ENCODE measurements around the gene USP15. TPM values are rescaled to one million over a fixed set of nuclear protein-coding genes. Genes with fewer than 3 reads are reported as not detected.

The USP15 gene
- total RNA-seq, 4 donors from 2014 or later, result 74.6 to 168 (median 108) TPM

GRCh38 chr12:62382526-62382925 is 122.3 kb downstream of the USP15 start:
- no peak overlapping the region for H3K4me3 ChIP-seq
- no peaks in the 10 kb centered on the region for H3K4me1 ChIP-seq
- H3K27me3 ChIP-seq, result no peaks in the 10 kb centered on the region
- H3K36me3 ChIP-seq, result peaks cover 0 to 14% (median 0%) of the 10 kb centered on the region in 3 donors
- TF ChIP-seq CTCF (IDR thresholded peaks at IDR 0.05) (no peak), POLR2A (IDR thresholded peaks at IDR 0.05) (no peak)
- no peaks in the 10 kb centered on the region for H3K9me3 ChIP-seq
- H3K27ac ChIP-seq, result no peak overlapping the region
- DNase-seq, result no peak

GRCh38 chr12:62396750-62397149 is 136.5 kb downstream of the USP15 start:
- TF ChIP-seq POLR2A (IDR thresholded peaks at IDR 0.05) (no peak), CTCF (IDR thresholded peaks at IDR 0.05) (no peak)
- DNase-seq, result no peak
- H3K4me1 ChIP-seq, result no peaks in the 10 kb centered on the region
- H3K27ac ChIP-seq, result no peak overlapping the region
- H3K27me3 ChIP-seq, result no peaks in the 10 kb centered on the region
- no peak overlapping the region for H3K4me3 ChIP-seq
- no peaks in the 10 kb centered on the region for H3K9me3 ChIP-seq
- peaks cover 0 to 90% (median 3%) of the 10 kb centered on the region in 3 donors for H3K36me3 ChIP-seq

DNA sequence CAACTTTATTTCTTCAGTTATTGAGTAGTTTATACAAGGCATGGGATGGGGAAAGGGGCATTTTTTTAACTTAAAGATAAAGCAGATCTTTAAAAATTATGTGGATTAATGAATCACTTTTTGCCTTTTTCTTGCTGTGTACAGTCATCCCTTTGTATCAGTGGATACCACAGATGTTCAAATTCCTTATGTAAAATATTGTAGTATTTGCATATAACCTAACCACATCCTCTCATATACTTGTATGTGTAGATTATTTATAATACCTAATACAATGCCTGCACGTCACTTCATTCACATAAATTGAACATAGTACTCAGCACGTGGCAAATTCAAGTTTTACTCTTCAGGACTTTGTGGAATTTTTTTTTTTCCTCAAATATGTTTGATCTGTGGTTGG is 139.9 kb downstream of the USP15 start:
- DNase-seq, result no peak
- TF ChIP-seq CTCF (IDR thresholded peaks at IDR 0.05), result no peak
- TF ChIP-seq POLR2A (IDR thresholded peaks at IDR 0.05), result no peak
- Histone ChIP-seq H3K4me3 (no peak overlapping the region), H3K27ac (no peak overlapping the region), H3K9me3 (no peaks in the 10 kb centered on the region), H3K4me1 (no peaks in the 10 kb centered on the region), H3K27me3 (no peaks in the 10 kb centered on the region), H3K36me3 (peaks cover 0 to 69% (median 0%) of the 10 kb centered on the region in 3 donors)

- Histone ChIP-seq H3K4me1 (no peaks in the 10 kb centered on the region), H3K27ac (no peak overlapping the region), H3K36me3 (peaks cover 0 to 54% (median 0%) of the 10 kb centered on the region in 3 donors), H3K4me3 (no peak overlapping the region), H3K9me3 (no peaks in the 10 kb centered on the region), H3K27me3 (no peaks in the 10 kb centered on the region)
- TF ChIP-seq POLR2A (IDR thresholded peaks at IDR 0.05), result no peak
- DNase-seq, result no peak
Observed at GRCh38 chr12:62401631-62402030, 141.4 kb downstream of the USP15 start.

- no peak for TF ChIP-seq CTCF (IDR thresholded peaks at IDR 0.05)
- TF ChIP-seq POLR2A (IDR thresholded peaks at IDR 0.05), result no peak
- Histone ChIP-seq H3K4me3 (no peak overlapping the region), H3K27ac (no peak overlapping the region), H3K27me3 (no peaks in the 10 kb centered on the region), H3K4me1 (no peaks in the 10 kb centered on the region), H3K36me3 (peaks cover 0 to 42% (median 0%) of the 10 kb centered on the region in 3 donors), H3K9me3 (no peaks in the 10 kb centered on the region)
- no peak for DNase-seq
Observed at GRCh38 chr12:62403031-62403430, 142.8 kb downstream of the USP15 start.

DNA sequence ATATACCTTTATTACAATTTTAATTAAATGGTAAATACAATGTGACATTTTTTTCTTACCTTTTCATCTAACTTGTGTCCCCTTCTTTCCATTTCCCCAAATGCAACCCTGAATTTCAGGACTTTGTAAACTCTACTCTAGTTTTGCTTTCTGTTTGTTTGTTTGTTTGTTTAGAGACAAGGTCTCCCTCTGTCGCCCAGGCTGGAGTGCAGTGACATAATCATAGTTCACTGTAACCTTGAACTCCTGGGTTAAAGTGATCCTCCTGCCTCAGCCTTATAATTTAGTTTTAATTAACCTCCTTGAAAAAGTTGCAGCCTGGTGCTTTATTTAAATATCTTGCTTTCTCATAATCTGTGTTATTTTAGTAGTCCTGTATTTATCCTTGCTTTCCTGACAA is 147.4 kb downstream of the USP15 start:
- peaks cover 0 to 11% (median 0%) of the 10 kb centered on the region in 3 donors for H3K36me3 ChIP-seq
- TF ChIP-seq CTCF (IDR thresholded peaks at IDR 0.05) (no peak), POLR2A (IDR thresholded peaks at IDR 0.05) (no peak)
- H3K27ac ChIP-seq, result no peak overlapping the region
- no peaks in the 10 kb centered on the region for H3K9me3 ChIP-seq
- H3K4me1 ChIP-seq, result no peaks in the 10 kb centered on the region
- no peak for DNase-seq
- H3K4me3 ChIP-seq, result no peak overlapping the region
- no peaks in the 10 kb centered on the region for H3K27me3 ChIP-seq

Data from Peyer's patch (tissue), 4 donors.